HFFc6 (cell line): ENCODE data around the gene PLEKHJ1. TPM values are rescaled to one million over a fixed set of nuclear protein-coding genes. Genes with fewer than 3 reads are reported as not detected.

ENCODE experiments used
- DNase-seq: peaks from one replicate; pipeline ENCODE4 v3.0.0-alpha.2; 2018
- H3K27ac Mint-ChIP-seq: 2 replicates; pipeline ENCODE4 v1.8.0; 2020; ENCODE audit warnings: mild to moderate bottlenecking, mixed read lengths
- H3K27me3 Mint-ChIP-seq: 2 replicates; pipeline ENCODE4 v1.8.0; 2021; ENCODE audit warnings: mild to moderate bottlenecking, moderate library complexity, mixed read lengths; ENCODE audit not compliant: insufficient read depth
- H3K36me3 Mint-ChIP-seq: 2 replicates; pipeline ENCODE4 v1.8.0; 2021; ENCODE audit warnings: low read depth, mixed read lengths
- H3K4me1 Mint-ChIP-seq: 2 replicates; pipeline ENCODE4 v1.8.0; 2020; ENCODE audit warnings: low read depth, mixed read lengths
- H3K4me3 Mint-ChIP-seq: 2 replicates; pipeline ENCODE4 v1.8.0; 2020; ENCODE audit warnings: mild to moderate bottlenecking, moderate library complexity, mixed read lengths
- H3K9me3 Mint-ChIP-seq: 2 replicates; pipeline ENCODE4 v1.8.0; 2020; ENCODE audit warnings: mild to moderate bottlenecking, mixed read lengths
- total RNA-seq, 6 experiments: library from RNA; stranded (reverse); fragmentation: NEBNext Ultra II Directional; extraction: Animal tissue kit (Norgen Biotek cat#: 25700); gene quantifications; 2 replicates in 1 of 6; 3 replicates in 5 of 6; pipeline ENCODE4 v1.2.3, GENCODE V29; 2021
- TF ChIP-seq, protein P1 (sequence below): fragments of 200-600 bp; sonication (generic); IDR thresholded peaks from 2 replicates; pipeline ENCODE4 v1.5.0; 2021; ENCODE audit warnings: antibody characterized with exemption, mild to moderate bottlenecking

PLEKHJ1 gene
- total RNA-seq, 6 experiments from 2014 or later: 45.9 to 57.3 (median 50.2) TPM

DNA sequence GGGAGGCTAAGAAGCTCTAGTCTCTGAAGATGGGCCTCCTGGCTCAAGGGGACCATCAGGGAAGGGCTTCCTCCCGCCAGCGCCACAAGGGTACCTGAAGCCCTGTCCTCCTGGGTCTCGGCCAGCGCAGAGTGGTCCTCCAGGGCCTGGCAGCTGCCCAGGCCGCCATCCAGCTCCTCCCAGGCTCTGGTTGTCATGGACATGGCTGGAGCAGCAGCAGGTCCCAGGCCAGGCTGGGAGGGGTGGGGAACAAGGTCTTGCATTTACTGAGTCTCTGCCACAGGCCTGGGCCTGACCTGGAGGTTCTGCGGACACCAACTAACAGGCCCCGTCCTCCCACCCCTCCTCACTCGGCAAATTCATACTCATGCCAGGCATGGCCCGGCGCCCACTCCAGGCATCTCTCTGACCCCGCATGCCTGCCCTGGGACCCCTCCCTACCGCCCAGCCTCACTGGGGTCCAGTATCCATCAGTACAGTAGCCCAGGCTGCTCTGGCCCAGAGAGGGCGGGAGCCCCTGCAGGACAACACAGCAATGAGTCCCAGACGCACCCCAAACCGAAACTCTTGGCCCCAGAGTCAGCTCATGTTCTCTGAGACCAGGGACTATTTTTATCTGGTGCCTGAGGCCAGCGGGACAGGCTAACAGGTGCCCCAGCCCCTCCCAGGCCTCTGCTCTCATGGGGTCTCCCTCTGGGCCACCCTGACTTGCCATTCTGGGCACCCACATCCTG lies 19.1 kb upstream of the PLEKHJ1 start:
- Mint-ChIP-seq H3K4me3 (no peak overlapping the region), H3K4me1 (peaks cover 10% of the 10 kb centered on the region), H3K9me3 (no peaks in the 10 kb centered on the region), H3K27me3 (peaks cover 6% of the 10 kb centered on the region), H3K27ac (no peak overlapping the region), H3K36me3 (no peaks in the 10 kb centered on the region)
- TF ChIP-seq, protein P1, sequence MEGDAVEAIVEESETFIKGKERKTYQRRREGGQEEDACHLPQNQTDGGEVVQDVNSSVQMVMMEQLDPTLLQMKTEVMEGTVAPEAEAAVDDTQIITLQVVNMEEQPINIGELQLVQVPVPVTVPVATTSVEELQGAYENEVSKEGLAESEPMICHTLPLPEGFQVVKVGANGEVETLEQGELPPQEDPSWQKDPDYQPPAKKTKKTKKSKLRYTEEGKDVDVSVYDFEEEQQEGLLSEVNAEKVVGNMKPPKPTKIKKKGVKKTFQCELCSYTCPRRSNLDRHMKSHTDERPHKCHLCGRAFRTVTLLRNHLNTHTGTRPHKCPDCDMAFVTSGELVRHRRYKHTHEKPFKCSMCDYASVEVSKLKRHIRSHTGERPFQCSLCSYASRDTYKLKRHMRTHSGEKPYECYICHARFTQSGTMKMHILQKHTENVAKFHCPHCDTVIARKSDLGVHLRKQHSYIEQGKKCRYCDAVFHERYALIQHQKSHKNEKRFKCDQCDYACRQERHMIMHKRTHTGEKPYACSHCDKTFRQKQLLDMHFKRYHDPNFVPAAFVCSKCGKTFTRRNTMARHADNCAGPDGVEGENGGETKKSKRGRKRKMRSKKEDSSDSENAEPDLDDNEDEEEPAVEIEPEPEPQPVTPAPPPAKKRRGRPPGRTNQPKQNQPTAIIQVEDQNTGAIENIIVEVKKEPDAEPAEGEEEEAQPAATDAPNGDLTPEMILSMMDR: no peak
- DNase-seq: no peak

DNA sequence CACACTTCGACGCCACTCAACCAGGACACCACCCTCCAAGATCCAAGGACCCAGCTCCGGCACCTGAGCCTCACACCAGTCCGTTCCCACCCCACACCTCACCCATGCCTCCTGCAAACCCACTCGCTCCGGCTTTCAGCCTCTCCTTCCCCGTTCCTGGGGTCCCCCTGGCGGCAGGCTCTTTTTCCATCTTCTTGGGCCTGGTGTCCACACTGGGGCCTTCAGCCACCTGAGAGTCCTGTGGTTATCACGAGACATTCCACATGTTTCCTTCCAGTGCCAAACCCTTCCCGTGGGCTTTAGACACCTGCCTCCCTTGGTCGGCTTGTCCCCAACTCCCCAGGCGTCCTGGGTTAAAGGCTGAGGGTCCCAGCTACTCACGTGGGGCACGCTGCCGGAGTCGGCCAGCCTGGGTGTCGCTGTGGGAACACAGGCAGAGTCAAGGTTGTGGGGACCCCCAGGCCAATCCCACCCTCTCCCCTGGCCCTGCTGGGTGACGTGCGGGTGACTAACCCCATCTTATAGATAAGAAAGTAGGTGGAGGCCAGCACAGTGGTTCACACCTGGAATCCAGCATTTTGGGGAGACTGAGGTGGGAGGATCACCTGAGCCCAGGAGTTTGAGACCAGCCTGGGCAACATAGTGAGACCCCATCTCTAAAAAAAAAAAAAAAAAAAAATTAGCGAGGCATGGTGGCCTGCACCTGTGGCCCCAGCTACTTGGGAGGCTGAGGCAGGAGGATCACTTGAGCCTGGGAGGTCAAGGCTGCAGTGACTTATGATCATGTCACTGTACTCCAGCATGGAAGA lies 18.1 kb upstream of the PLEKHJ1 start:
- Mint-ChIP-seq H3K36me3 (no peaks in the 10 kb centered on the region), H3K27ac (no peak overlapping the region), H3K27me3 (peaks cover 9% of the 10 kb centered on the region), H3K4me3 (no peak overlapping the region), H3K9me3 (no peaks in the 10 kb centered on the region), H3K4me1 (peaks cover 2% of the 10 kb centered on the region)
- TF ChIP-seq, protein P1: no peak
- DNase-seq: no peak

DNA sequence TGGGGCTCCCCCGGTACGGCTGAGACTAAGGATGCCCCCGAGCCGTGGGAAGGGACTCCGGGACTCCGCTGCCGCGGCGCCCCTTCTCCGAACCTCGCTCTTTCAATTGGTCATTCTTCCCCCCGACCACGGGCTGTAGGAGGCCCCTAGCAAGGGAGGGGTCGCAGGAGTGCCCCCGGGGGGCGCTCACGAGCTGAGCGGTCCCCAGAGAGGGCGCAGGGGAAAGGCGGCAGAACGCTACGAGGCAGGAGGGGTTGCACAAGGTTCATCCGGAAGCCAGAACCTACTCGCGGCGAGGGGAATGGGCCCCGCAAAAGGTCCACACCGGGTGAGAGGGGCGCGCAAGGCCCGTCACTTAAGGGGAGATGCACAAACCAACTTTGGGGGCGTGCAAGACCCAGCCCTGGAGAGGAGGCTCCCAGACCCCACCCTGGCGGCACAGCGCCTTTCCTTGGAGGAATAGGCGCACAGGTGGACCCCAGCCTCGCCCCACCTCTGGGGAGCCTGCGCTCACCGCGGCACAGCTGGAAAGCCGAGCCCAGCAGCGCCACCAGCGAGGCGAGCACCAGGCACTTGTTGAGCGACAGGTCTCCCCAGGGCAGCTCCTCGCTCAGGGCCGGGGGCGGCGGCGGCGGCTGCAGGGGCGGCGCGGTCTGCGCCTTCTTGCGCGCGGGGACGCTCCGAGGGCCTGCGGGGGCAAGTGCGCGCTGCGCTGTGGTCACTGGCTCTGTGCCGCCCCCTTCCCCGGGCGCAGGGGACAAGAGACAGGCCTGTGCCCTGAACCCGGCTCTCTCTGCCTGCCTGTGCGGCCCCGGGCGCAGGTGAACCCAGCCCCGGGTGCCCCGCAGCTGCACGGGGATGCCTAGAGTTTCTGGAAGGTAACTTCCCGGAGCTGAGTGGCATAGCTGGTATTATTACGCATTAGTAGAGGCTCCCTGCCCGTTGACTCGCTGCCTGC lies 17.3 kb upstream of the PLEKHJ1 start:
- no peak for DNase-seq
- Mint-ChIP-seq H3K27ac (no peak overlapping the region), H3K4me3 (no peak overlapping the region), H3K4me1 (no peaks in the 10 kb centered on the region), H3K27me3 (peaks cover 9% of the 10 kb centered on the region), H3K36me3 (no peaks in the 10 kb centered on the region), H3K9me3 (no peaks in the 10 kb centered on the region)
- TF ChIP-seq, protein P1: peak; percentile 41; the same call in 1 of the 2 replicates

DNA sequence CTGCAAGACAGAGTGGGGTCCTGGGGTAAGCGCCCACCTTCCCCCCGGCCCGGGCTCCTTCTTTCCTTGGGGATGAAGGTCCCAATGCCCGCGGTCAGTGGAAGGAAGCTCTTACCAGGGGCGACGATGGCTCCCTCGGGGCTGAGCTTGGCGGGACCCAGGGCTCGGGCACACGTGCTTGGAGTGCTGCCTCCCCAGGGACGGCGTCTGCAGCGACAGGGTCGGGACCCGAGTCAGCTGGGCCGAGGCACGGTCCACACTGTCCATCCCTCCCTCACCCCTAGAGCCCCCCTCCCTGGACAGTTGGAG lies 16.6 kb upstream of the PLEKHJ1 start:
- TF ChIP-seq, protein P1: no peak
- Mint-ChIP-seq H3K4me3 (no peak overlapping the region), H3K27ac (no peak overlapping the region), H3K9me3 (no peaks in the 10 kb centered on the region), H3K4me1 (no peaks in the 10 kb centered on the region), H3K27me3 (peaks cover 9% of the 10 kb centered on the region), H3K36me3 (no peaks in the 10 kb centered on the region)
- no peak for DNase-seq

DNA sequence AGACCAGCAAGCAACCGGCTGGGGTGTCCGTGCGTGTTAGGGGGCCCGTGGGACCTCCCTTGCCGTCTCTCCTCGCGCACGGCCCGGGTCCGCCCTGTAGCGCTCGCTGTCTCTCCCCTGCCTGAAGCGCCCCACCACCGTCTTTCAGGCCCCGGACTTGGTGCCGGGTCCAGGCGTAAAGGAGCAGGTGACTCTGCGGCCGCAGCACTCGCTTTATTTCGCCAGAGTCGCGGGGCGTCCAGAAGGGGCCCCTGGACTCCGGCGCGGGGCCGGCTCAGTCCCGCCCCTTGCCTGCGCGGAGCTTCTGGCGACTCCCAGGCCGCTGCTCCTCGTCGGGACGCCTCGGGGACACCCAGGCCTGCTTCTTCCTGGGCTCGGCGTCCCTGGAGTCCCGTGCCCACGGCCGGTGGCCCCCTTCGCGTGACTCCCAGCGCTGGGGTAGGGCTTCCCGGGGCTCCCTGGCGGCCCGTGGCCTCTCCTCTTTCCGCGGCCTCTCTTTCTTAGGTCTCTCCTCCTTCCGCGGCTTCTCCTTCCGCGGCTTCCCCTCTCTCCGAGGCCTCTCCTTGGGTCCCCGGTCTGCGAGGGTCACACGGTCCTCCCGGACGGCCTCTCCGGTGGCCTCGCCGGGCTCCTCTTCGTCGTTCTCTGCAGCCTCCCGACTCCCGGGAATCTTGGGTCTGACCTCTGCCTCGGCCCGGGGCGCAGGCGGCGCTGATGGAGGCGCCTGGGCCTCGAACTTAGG lies 16.1 kb upstream of the PLEKHJ1 start:
- H3K27ac Mint-ChIP-seq: no peak overlapping the region
- TF ChIP-seq, protein P1: no peak
- H3K4me3 Mint-ChIP-seq: no peak overlapping the region
- no peaks in the 10 kb centered on the region for H3K4me1 Mint-ChIP-seq
- no peaks in the 10 kb centered on the region for H3K9me3 Mint-ChIP-seq
- H3K27me3 Mint-ChIP-seq: peaks cover 9% of the 10 kb centered on the region
- DNase-seq: no peak
- H3K36me3 Mint-ChIP-seq: no peaks in the 10 kb centered on the region
